Central memory CD4-positive, alpha-beta T cell (primary cell): ENCODE measurements around the gene UAP1.

ENCODE experiments used
- DNase-seq: peaks from one replicate; pipeline ENCODE4 v3.0.0; 2022

Gene UAP1

GRCh38 chr1:162617513-162617912 is 56.0 kb downstream of the UAP1 start:
- DNase-seq = no peak

- no peak for DNase-seq
Observed at GRCh38 chr1:162619076-162619475, 57.6 kb downstream of the UAP1 start.

GRCh38 chr1:162621256-162621655 is 59.7 kb downstream of the UAP1 start:
- DNase-seq = no peak

GRCh38 chr1:162625679-162626078 is 64.2 kb downstream of the UAP1 start:
- DNase-seq = no peak

- no peak for DNase-seq
Observed at GRCh38 chr1:162626094-162626493, 64.6 kb downstream of the UAP1 start.

GRCh38 chr1:162626761-162627160 is 65.2 kb downstream of the UAP1 start:
- no peak for DNase-seq

GRCh38 chr1:162627662-162628296 is 66.3 kb downstream of the UAP1 start:
- DNase-seq = no peak

GRCh38 chr1:162629077-162629627 is 67.6 kb downstream of the UAP1 start:
- no peak for DNase-seq

GRCh38 chr1:162629651-162630050 is 68.1 kb downstream of the UAP1 start:
- DNase-seq = no peak

GRCh38 chr1:162631546-162632191 is 70.1 kb downstream of the UAP1 start:
- no peak for DNase-seq

- DNase-seq = no peak
Observed at GRCh38 chr1:162632217-162632666, 70.7 kb downstream of the UAP1 start, which contains the start of gene DDR2. Gene DDR2 (plus strand): TSS chr1:162632464. CDS start chr1:162719064, 86,600 bp downstream.

GRCh38 chr1:162632698-162633080 is 71.2 kb downstream of the UAP1 start:
- no peak for DNase-seq

- no peak for DNase-seq
Observed at GRCh38 chr1:162633081-162633762, 71.7 kb downstream of the UAP1 start.

GRCh38 chr1:162635418-162635817 is 73.9 kb downstream of the UAP1 start:
- DNase-seq = no peak

GRCh38 chr1:162639718-162640117 is 78.2 kb downstream of the UAP1 start:
- DNase-seq = no peak

- DNase-seq = no peak
Observed at GRCh38 chr1:162641114-162641513, 79.6 kb downstream of the UAP1 start.

GRCh38 chr1:162644986-162645314 is 83.4 kb downstream of the UAP1 start:
- DNase-seq = no peak

- DNase-seq = no peak
Observed at GRCh38 chr1:162645666-162646065, 84.1 kb downstream of the UAP1 start.

GRCh38 chr1:162649583-162649982 is 88.1 kb downstream of the UAP1 start:
- DNase-seq = no peak
